ENCODE data around the gene SFMBT2. TPM values are rescaled to one million over a fixed set of nuclear protein-coding genes. Genes with fewer than 3 reads are reported as not detected.
"Not testable (repeated sequence)": the region's sequence is repeated elsewhere in the genome, so short reads cannot be mapped to it uniquely, and the experiment has no call there.

The SFMBT2 gene
- total RNA-seq, 1 donor from 2014 or later, result 1.3 TPM

DNA sequence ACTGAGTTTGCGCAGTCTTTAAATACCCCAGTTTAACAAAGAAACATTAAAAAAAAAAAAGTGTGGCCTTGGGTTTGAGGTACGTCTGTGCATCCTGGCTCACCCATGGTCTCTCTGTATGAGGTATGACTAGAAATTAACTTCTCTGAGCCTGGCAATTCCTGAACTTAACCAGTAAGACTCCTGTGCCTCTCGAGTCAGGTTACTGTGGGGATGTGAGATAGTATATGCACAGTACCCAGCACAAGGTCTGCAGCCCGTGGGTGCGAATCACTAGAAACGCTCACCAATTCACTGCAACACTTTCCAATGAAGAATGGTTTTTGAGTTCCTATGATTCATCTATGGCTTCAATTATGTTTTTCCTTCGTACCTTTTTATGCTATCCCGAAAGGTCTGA lies 149.9 kb downstream of the SFMBT2 start:
- ATAC-seq, result no peak

DNA sequence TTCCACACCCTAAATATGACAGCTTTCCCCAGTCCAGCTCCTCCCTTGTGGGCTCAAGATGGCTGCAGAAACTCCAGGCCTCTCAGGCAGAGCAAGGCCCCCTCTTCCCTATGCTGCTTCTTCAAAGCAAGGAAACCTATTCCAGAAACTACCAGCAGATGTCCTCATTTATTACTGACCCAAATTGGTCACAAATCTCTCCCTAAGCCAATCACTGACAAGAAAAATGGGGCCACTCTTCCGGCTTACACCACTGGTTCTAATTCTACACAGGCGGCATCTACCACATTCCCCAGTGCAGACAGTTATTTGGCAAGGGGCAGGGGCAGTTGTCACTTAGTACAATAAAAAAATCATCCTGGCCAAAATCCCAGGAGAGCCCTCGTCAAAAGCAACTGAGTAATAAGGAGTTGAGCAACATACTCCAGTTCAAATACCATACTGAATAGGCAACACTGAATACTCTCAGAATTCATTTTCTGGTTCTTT lies 150.4 kb downstream of the SFMBT2 start:
- ATAC-seq, result peak; percentile 76

DNA sequence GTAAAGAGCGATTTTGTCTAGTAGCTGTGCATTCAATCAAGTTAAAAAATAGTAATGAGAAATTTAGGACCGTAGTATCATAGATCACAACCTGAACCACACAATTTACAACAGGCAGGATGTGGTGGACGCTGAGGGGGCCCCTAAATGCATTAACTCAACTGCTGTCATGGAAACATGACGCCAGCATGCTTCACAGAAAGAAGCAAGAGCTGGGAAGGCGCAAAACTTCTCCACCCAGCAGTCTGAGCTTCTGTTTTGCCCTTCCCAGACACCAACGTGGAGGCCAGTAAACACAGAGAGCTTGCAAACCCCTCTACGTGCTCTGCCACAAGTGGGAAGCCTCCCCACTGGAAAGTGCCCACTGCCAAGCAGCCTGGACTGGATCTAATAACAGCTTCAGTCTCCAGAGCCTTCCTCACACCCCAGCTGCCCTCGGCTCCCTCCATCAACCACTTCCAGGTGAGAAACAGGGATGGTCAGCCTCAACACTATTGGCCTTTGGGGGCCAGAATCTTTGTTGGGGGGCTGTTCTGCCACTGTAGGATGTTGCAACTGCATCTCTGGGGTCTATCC lies 151.8 kb downstream of the SFMBT2 start:
- ATAC-seq, result no peak

DNA sequence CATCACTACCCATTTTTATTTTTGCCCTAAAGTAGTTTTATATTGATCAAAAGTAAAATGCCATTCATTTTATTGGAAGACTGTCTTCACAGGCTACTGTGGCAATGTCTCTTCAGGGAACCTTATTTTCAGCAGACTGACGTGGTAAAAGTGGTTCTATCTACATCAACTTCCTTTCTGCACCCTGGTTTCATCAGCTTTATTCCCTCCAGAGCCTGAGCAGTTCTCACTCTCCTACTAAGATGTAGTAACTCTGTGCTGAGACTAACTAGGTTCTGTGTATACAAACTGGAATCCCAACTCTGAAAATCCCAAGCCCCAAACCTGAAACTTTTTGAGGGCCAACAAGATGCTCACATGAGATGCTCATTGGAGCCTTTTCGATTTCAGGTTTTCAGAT lies 155.3 kb downstream of the SFMBT2 start:
- ATAC-seq, result no peak

DNA sequence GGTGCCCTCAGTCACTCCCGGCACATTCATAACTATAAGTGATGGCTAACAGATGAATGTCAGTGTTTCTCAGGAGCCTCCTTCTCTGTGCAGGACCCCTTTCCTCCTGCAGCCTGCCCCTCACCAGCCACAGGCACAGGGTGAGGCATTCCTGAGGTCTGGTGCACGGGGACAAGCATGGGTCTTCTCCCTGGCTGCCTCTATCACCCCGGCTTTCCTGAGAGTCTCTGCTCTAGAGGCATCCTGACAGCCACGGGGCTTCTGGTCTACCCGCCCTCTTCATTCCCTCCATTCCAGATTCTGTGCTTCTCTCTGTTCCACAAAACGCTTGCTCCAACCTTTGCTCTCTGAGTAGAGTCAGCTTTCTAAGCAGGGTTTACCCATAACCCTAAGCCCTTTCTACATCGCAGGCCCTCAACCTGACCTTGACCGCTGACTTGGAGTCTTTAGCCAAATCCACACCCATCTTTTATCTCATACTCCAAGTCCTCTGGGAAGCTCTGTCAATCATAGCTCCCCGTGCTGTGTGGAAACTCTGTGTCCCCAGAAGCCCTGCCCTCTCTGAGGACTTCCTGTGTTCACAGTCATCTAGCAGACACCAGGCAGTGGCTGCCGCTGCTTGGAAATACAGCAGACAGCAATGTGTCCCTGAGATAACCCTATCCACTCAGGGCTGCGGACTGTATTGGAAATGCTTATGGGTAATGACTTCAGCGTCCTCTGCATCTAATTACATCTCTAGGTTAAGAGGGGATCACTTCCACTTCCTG lies 159.0 kb downstream of the SFMBT2 start:
- no peak for ATAC-seq

- ATAC-seq, result no peak
Observed at GRCh38 chr10:7250236-7250635, 160.6 kb downstream of the SFMBT2 start.

DNA sequence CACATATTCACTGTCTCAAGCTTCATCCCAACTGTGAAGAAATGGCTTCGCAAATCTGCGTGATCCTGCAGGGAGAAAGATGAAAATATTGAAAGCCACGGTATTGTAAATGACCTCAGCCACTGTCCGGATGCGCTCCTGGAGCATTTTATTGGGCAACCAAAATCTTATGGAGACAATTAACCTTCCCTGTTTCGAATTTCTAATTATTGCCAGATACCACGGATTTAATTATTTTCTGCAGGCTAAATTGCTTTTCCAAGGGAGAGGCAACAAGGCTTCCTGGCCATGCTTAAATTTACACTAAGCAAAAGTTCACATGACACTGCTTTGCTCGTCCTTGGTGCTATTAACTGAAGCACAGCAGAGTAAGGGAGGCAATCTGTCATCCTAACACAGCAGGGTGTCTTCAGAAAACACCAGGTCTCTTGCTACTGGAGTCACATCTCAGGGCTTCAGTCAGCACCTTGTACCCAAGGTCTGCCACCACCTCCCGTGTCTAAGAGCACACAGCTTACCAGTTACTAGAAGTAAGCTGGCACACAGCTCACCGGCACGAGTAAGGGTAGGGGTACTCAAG lies 162.2 kb downstream of the SFMBT2 start:
- ATAC-seq, result no peak

DNA sequence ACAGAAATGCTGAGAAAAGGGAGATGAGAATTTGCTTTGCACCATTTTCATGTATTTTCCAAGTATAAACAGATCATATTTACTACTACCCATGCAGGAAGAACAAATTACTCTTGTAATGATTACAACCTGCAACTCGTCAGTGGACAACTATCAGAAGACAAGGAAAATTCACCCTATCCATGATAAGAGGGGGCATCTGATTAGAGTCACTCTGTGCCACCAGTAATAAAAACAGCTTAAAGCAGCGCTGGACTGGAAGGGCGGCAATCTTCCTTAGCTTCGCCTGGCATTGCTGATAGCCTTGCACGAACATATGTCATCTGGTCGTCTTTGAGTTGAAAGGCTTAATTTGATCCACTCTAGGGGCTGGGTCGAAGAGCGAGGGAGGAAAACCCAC lies 162.7 kb downstream of the SFMBT2 start:
- no peak for ATAC-seq

DNA sequence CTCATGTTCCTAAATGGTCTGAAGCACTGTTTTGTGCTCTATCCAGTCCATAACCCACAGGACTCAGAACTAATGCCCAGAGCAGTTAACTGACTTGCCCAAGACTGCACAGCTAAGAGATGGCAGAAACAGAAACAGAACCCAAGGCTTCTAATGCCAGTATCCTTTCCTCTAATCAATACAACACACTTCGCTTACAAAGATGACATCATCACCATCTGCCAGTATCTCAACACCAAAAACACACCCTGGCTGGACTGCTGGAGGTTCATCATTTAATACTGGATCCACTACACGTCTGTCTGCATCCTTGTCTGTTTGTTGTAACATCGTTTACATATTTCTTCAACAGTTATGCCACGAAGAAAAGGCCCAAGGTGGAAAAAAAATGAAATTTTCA lies 165.3 kb downstream of the SFMBT2 start:
- no peak for ATAC-seq

GRCh38 chr10:7243873-7244272 lies 167.0 kb downstream of the SFMBT2 start:
- no peak for ATAC-seq

GRCh38 chr10:7243139-7243538 lies 167.7 kb downstream of the SFMBT2 start:
- no peak for ATAC-seq

DNA sequence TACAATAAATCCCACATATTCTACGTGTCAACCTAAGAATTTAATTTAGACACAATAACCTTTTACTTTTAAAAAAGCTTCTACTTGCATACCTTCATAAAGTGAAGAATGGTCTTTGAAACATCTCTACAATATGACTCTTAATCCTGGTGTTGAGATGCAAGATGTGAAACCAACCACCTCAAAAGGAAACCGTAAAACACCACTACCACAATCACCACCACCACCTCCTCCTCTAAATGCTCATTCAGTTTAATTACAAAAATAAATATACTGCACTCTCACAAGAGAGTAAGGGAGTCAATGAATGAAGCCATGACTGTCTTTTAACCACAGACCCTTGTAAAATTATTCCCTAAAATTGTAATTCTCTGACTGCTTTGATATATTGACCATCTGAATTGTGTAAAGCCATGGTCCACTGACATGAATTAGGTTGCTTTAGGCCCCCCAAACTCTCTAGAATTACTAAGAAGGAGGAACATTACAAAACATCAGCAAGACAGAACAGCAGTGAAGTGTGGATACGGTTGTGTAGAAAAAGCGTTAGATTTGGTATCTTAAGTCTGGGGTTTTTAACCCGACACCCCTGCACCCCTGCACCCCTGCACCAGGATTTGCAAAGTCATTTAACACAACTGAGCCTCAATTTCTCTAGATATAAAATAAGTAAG lies 171.4 kb downstream of the SFMBT2 start:
- no peak for ATAC-seq

DNA sequence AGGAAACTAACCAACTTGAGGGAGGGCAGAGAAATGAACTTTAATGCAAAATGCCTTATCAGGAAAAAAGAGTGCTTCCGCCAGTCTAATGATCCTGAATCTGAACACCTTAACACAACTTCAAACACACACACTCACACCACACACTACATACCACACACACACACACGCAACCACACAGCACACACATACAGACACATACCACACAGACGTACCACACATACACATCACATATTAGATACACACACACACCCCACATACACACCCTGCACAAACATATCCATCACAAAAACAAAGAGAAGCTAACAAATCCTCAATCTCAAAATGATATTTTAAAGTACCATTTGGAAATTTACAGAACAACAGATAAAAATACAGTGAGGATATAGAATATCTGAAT lies 175.5 kb downstream of the SFMBT2 start:
- no peak for ATAC-seq

DNA sequence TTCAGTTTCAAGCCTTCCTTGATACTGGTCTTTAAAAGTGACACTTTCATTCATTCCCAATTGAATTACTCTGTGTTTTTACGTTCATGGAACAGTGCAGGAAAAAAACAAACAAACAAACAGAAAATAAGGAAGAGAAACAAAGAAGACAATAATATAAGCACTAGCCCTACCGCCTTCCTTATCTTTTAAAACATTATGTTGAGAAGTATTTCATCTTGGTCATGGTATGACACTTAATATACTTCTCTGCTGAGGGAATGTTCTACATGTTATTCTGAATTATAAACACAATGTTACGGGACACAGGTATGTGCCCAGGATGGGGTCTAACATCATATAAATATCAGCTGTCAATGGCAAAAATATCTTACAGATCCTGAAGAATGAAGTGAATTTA lies 176.7 kb downstream of the SFMBT2 start:
- ATAC-seq, result no peak

GRCh38 chr10:7233259-7233991 lies 177.4 kb downstream of the SFMBT2 start:
- peak; percentile 96 for ATAC-seq

- no peak for ATAC-seq
Observed at GRCh38 chr10:7231509-7232414, 179.1 kb downstream of the SFMBT2 start.

DNA sequence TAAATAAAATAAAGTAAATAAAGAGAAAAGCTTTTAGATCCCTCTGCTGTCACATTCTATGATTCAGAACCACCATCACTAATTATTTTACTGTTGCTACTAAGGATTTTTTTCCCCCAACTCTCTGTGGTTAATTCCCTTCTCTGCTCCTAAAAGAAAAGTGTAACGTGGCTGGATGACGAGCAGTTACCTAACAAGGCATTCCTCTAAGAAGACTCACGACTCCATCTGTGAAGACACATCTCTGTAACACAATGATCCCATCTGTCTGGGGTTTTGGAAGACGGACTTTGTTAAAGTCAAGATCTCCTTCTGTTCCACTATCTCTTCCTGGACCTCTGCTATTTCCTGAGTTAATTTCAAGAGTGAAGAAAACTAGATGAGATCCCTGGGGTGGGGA lies 179.9 kb downstream of the SFMBT2 start:
- no peak for ATAC-seq

GRCh38 chr10:7230036-7230435 lies 180.8 kb downstream of the SFMBT2 start:
- no peak for ATAC-seq

- no peak for ATAC-seq
Observed at GRCh38 chr10:7225133-7225532, 185.7 kb downstream of the SFMBT2 start.

GRCh38 chr10:7218968-7219367 lies 191.9 kb downstream of the SFMBT2 start:
- no peak for ATAC-seq

DNA sequence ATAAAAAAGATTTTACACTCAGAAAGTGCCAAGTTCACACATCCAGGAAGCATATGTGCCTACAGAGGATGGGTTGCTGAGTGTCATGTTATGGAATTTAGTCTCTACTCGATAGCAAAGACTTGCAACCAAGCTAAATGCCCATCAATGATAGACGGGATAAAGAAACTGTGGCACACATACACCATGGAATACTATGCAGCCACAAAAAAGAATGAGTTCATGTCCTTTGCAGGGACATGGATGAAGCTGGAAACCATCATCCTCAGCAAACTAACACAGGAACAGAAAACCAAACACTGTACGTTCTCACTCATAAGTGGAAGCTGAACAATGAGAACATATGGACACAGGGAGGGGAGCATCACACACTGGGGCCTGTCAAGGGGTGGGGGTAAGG lies 198.1 kb downstream of the SFMBT2 start:
- not testable (repeated sequence) for ATAC-seq

All from esophagus mucosa (tissue), 1 donor.